Mucosa of stomach (tissue), 1 donor: ENCODE measurements around the gene PALLD.

Source experiments
- H3K27me3 ChIP-seq: one replicate; pipeline ENCODE4 v1.7.0; 2013; ENCODE audit warnings: mild to moderate bottlenecking, low read length; ENCODE audit not compliant: control insufficient read depth, insufficient read depth
- H3K36me3 ChIP-seq: one replicate; pipeline ENCODE4 v1.7.0; 2013; ENCODE audit warnings: low read length; ENCODE audit not compliant: control insufficient read depth, insufficient read depth
- H3K4me1 ChIP-seq: one replicate; pipeline ENCODE4 v1.7.0; 2013; ENCODE audit warnings: mild to moderate bottlenecking, low read length; ENCODE audit not compliant: control insufficient read depth, insufficient read depth
- H3K4me3 ChIP-seq: one replicate; pipeline ENCODE4 v1.7.0; 2013; ENCODE audit warnings: low read length
- H3K9ac ChIP-seq: one replicate; pipeline ENCODE4 v1.7.0; 2013; ENCODE audit warnings: mild to moderate bottlenecking, low read length, moderate library complexity
- H3K9me3 ChIP-seq: one replicate; pipeline ENCODE4 v1.7.0; 2013; ENCODE audit warnings: mild to moderate bottlenecking, low read length, moderate library complexity; ENCODE audit not compliant: control insufficient read depth
- donor health status: Pancreatic carcinoma.

PALLD gene

GRCh38 chr4:168826620-168827019, 329.8 kb downstream of the PALLD start:
- H3K9me3 ChIP-seq: no peaks in the 10 kb centered on the region
- H3K36me3 ChIP-seq: no peaks in the 10 kb centered on the region
- no peak overlapping the region for H3K9ac ChIP-seq
- no peaks in the 10 kb centered on the region for H3K27me3 ChIP-seq
- no peaks in the 10 kb centered on the region for H3K4me1 ChIP-seq
- H3K4me3 ChIP-seq: no peak overlapping the region

DNA sequence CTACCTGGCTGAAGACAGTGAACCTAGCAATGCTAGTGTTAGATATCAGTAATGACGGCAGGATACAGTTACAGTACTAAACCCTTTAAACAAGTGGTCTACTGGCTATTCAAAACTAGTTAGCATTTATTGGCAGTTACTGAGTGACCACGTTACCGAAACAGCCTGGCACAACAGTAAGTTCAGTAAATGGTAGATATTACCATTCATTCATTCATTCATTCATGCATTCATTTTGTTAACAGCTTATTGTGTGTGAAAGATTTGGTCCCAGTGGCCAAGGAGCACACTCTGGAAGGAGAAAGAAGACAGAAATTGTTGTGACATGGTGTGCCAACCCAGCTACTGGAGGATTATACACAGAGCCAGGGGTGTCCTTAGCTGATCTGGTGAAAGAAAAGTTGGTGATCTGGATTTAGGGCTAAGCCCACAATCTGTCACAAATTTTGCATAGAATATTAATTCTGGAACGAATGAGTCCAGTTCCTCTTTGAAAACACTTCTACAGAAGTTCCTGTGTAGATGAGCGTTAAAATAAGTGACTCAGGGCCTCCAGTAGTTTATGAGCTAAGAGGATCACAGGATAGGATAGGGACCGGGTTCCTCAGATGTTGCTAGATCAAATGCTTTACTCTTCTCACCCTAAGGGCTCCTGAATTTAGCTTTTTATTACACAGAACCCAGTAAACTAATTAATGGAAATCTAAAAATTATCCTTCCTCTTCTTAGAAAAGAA, 334.1 kb downstream of the PALLD start:
- Histone ChIP-seq H3K36me3 (no peaks in the 10 kb centered on the region), H3K9ac (peak overlapping the region; percentile 94), H3K27me3 (no peaks in the 10 kb centered on the region), H3K4me1 (peaks cover 7% of the 10 kb centered on the region), H3K9me3 (no peaks in the 10 kb centered on the region), H3K4me3 (no peak overlapping the region)

- H3K4me1 ChIP-seq: peaks cover 7% of the 10 kb centered on the region
- H3K4me3 ChIP-seq: peak overlapping the region; percentile 57
- H3K9ac ChIP-seq: peak overlapping the region; percentile 94
- H3K27me3 ChIP-seq: no peaks in the 10 kb centered on the region
- H3K9me3 ChIP-seq: no peaks in the 10 kb centered on the region
- no peaks in the 10 kb centered on the region for H3K36me3 ChIP-seq
Measured at GRCh38 chr4:168831585-168831918, 334.7 kb downstream of the PALLD start.

DNA sequence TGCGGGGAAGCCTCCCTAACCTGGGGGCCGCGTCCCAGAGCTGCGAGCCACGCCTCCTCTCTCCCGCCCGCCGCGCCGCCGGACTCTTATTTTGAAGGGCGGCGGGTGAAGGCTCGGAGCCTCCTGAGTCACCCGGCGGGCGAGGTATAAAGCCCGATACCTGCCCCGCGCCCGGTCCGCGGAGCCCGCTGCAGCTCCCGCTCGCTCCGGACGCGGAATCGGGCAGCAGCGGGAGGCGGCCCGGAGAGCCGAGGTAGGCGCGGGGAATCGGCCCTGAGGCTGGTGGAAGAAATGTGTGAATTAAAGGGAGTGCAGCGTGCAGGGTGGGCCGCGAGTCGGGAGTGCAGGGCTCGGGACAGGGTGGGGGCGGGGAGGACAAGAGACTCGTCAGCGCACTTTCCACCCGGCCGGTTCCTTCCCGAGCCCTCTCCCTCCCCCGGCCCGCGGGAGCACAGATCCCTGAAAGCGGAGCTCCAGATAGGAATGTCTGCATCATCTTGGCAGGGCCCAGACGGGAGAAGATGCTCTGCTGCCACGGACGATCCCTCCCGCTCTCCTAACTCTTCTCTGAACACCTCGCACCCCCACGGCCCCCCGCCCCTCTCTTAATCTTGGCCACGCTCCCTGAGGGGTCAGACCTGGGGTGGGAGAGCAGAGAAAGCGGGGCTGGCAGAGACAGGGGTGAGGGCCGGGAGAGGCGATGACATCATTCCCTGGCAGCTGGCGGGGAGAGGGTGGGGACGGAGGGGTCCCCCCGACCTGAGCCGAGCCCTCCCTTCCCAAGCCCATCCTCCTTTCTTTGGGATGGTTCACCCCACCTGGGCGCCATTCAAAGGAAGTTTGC, 335.3 kb downstream of the PALLD start:
- peaks cover 10% of the 10 kb centered on the region for H3K4me1 ChIP-seq
- no peaks in the 10 kb centered on the region for H3K36me3 ChIP-seq
- no peaks in the 10 kb centered on the region for H3K9me3 ChIP-seq
- H3K27me3 ChIP-seq: no peaks in the 10 kb centered on the region
- H3K4me3 ChIP-seq: peak overlapping the region; percentile 57
- H3K9ac ChIP-seq: peak overlapping the region; percentile 94

DNA sequence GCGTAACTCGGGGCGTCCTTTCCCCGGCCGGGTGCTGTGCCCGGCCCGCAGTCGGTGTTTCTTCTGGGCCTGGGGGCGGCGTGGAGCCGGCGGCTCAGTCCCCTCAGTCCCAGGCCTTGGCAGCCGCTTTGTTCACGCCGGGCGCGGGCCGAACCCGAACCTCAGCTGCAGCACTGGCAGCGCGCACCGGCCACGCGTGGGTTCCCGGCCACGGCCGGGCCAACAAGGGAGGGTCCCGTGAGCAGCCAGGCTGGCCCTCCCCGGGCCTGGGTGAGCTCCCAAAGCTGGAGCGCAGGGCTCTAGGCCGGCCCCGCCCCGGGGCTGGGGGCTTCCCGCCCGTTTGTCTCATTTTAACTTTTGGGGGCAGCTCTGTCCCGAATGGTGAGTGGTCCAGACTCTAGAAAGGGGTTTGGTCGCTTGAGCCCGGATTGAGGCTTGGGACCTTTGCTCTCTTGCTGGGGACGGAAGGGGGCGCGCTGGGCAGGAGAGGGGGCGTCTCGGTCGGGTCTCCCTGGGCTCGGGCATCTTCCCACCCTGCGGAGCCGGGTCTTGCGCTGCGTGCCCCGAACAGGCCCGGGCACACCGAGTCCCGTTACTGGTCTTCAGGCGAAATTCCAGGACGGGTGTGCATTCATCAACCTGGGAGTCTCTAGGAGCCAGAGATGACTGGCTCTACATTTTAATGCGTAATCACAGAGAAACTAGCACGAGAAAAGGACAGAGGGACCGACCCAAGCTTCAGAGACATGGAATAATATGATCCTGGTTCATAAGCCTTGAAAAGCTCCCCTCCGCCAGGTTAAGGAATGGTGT, 336.1 kb downstream of the PALLD start:
- peak overlapping the region; percentile 94 for H3K9ac ChIP-seq
- no peaks in the 10 kb centered on the region for H3K27me3 ChIP-seq
- no peaks in the 10 kb centered on the region for H3K9me3 ChIP-seq
- peak overlapping the region; percentile 57 for H3K4me3 ChIP-seq
- H3K4me1 ChIP-seq: peaks cover 10% of the 10 kb centered on the region
- H3K36me3 ChIP-seq: no peaks in the 10 kb centered on the region

- Histone ChIP-seq H3K4me3 (no peak overlapping the region), H3K9me3 (no peaks in the 10 kb centered on the region), H3K36me3 (no peaks in the 10 kb centered on the region), H3K4me1 (peaks cover 10% of the 10 kb centered on the region), H3K9ac (peak overlapping the region; percentile 94), H3K27me3 (no peaks in the 10 kb centered on the region)
Measured at GRCh38 chr4:168833881-168834280, 337.0 kb downstream of the PALLD start.

GRCh38 chr4:168835880-168836454, 339.1 kb downstream of the PALLD start:
- H3K4me3 ChIP-seq: no peak overlapping the region
- H3K36me3 ChIP-seq: no peaks in the 10 kb centered on the region
- no peaks in the 10 kb centered on the region for H3K9me3 ChIP-seq
- no peaks in the 10 kb centered on the region for H3K27me3 ChIP-seq
- H3K4me1 ChIP-seq: peaks cover 19% of the 10 kb centered on the region
- H3K9ac ChIP-seq: no peak overlapping the region

DNA sequence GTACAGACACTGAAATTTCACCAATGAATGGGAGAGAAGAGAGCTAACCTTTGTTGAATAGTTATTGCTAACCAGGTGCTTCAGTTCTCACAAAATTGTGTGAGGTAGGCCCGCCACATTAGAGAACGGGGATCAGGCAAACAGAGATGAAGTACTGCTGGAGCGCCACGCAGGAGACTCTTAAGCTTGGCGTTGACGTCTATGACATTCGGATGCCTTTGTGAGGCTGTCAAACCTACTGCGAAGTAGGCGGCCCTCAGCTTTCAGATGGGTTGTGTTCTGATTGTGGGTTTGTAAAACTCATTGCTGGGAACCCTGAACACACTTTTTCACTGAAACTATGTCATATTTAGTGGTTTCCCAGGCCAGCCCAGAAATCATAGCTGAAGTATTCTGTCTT, 339.6 kb downstream of the PALLD start:
- H3K9ac ChIP-seq: no peak overlapping the region
- no peaks in the 10 kb centered on the region for H3K36me3 ChIP-seq
- H3K27me3 ChIP-seq: no peaks in the 10 kb centered on the region
- H3K4me1 ChIP-seq: peaks cover 19% of the 10 kb centered on the region
- no peaks in the 10 kb centered on the region for H3K9me3 ChIP-seq
- no peak overlapping the region for H3K4me3 ChIP-seq

- Histone ChIP-seq H3K27me3 (no peaks in the 10 kb centered on the region), H3K4me1 (peaks cover 24% of the 10 kb centered on the region), H3K9ac (no peak overlapping the region), H3K4me3 (no peak overlapping the region), H3K36me3 (no peaks in the 10 kb centered on the region), H3K9me3 (no peaks in the 10 kb centered on the region)
Measured at GRCh38 chr4:168837922-168838321, 341.1 kb downstream of the PALLD start.

- no peak overlapping the region for H3K4me3 ChIP-seq
- peaks cover 26% of the 10 kb centered on the region for H3K4me1 ChIP-seq
- H3K27me3 ChIP-seq: no peaks in the 10 kb centered on the region
- H3K9me3 ChIP-seq: no peaks in the 10 kb centered on the region
- H3K36me3 ChIP-seq: no peaks in the 10 kb centered on the region
- no peak overlapping the region for H3K9ac ChIP-seq
Measured at GRCh38 chr4:168839758-168840391, 343.0 kb downstream of the PALLD start.

GRCh38 chr4:168840392-168840763, 343.5 kb downstream of the PALLD start:
- H3K4me3 ChIP-seq: no peak overlapping the region
- no peak overlapping the region for H3K9ac ChIP-seq
- peaks cover 26% of the 10 kb centered on the region for H3K4me1 ChIP-seq
- no peaks in the 10 kb centered on the region for H3K27me3 ChIP-seq
- H3K36me3 ChIP-seq: no peaks in the 10 kb centered on the region
- no peaks in the 10 kb centered on the region for H3K9me3 ChIP-seq
